GM12878 (cell line): ENCODE data around the gene MTMR10. TPM values are rescaled to one million over a fixed set of nuclear protein-coding genes. Genes with fewer than 3 reads are reported as not detected.

ENCODE experiments used
- ATAC-seq: fragments of 200-7000 bp; cut with Tn5 transposase; 3 replicates; pipeline ENCODE4 v1.9.1; 2020; ENCODE audit warnings: mild to moderate bottlenecking, moderate library complexity
- BruUV-seq: library from RNA; stranded (reverse); fragments of 400-500 nt; replicated peaks from 2 replicates; lab custom pipeline; 2021; lab: Mats Ljungman, UMichigan
- CTCF ChIA-PET: fragments of 300-600 bp; sonication (Branson Sonifier 250); formaldehyde crosslinking; extraction: SDS; loops from one replicate; lab custom pipeline; 2021; ENCODE audit warnings: inconsistent platforms; lab: Yijun Ruan, JAX
- POLR2A ChIA-PET: fragments of 350-600 bp; formaldehyde crosslinking; extraction: SDS; loops from one replicate; lab custom pipeline; 2021; ENCODE audit warnings: inconsistent platforms; lab: Charles Lee
- RAD21 ChIA-PET: fragments of 300-600 bp; sonication (Branson Sonifier 250); formaldehyde crosslinking; loops from one replicate; lab custom pipeline; 2023; ENCODE audit warnings: antibody characterized with exemption; ENCODE audit not compliant: unreplicated experiment; lab: Charles Lee
- SMC1A ChIA-PET: fragments of 300-600 bp; sonication (Branson Sonifier 250); formaldehyde crosslinking; loops from one replicate; lab custom pipeline; 2023; ENCODE audit not compliant: unreplicated experiment, uncharacterized antibody; lab: Charles Lee
- DNase-seq: peaks from one replicate; pipeline ENCODE4 v3.0.0-alpha.2; 2011; ENCODE audit warnings: low read depth, low spot score
- FAIRE-seq: peaks from 3 replicates; lab custom pipeline; 2011; peaks lifted over from hg19 to GRCh38; lab: Jason Lieb, UNC
- H2AFZ ChIP-seq: 2 replicates; pipeline ENCODE4 v1.6.0; 2011; ENCODE audit warnings: low read depth, low read length, control low read depth; ENCODE audit not compliant: control insufficient read depth
- H3K27ac ChIP-seq: 2 replicates; pipeline ENCODE4 v1.5.1; 2011; ENCODE audit warnings: control low read depth; ENCODE audit not compliant: control insufficient read depth, insufficient read depth
- H3K27me3 ChIP-seq, 2 experiments: replicated peaks in 1 of 2; 2 replicates each; pipeline versions ENCODE4 v1.6.0 to v1.6.1; 2011; ENCODE audit warnings: low read length in 1 of 2; ENCODE audit not compliant: control insufficient read depth in 2 of 2, insufficient read depth in 2 of 2
- H3K36me3 ChIP-seq, 2 experiments: 2 replicates each; pipeline ENCODE4 v1.5.1; 2011; ENCODE audit warnings: low read length in 1 of 2; ENCODE audit not compliant: control insufficient read depth in 2 of 2, insufficient read depth in 2 of 2
- H3K4me1 ChIP-seq: 2 replicates; pipeline ENCODE4 v1.6.1; 2011; ENCODE audit warnings: mild to moderate bottlenecking, low read length, moderate library complexity, mixed read lengths; ENCODE audit not compliant: control insufficient read depth, insufficient read depth
- H3K4me2 ChIP-seq: 2 replicates; pipeline ENCODE4 v1.6.0; 2011; ENCODE audit warnings: control low read depth; ENCODE audit not compliant: control insufficient read depth, insufficient read depth
- H3K4me3 ChIP-seq: fragments of 200-600 bp; sonication (generic); 2 replicates; pipeline ENCODE4 v1.5.1; 2016
- H3K79me2 ChIP-seq: 2 replicates; pipeline ENCODE4 v1.6.0; 2011; ENCODE audit warnings: low read length; ENCODE audit not compliant: control insufficient read depth, insufficient read depth
- H3K9ac ChIP-seq: 2 replicates; pipeline ENCODE4 v1.8.0; 2011; ENCODE audit warnings: low read length, control low read depth, mixed read lengths; ENCODE audit not compliant: control insufficient read depth, insufficient read depth
- H3K9me3 ChIP-seq: replicated peaks from 3 replicates; pipeline ENCODE4 v1.5.1; 2011; ENCODE audit warnings: mild to moderate bottlenecking, low read length; ENCODE audit not compliant: control insufficient read depth, insufficient read depth
- H4K20me1 ChIP-seq: 2 replicates; pipeline ENCODE4 v1.6.0; 2011; ENCODE audit not compliant: control insufficient read depth, insufficient read depth
- BCLAF1 ChIP-seq: fragments of 450-650 bp; IDR thresholded peaks from 2 replicates; pipeline ENCODE4 v1.6.1; 2017; ENCODE audit warnings: antibody characterized with exemption, mild to moderate bottlenecking, moderate library complexity
- CBX3 ChIP-seq: fragments of 200-600 bp; sonication (generic); IDR thresholded peaks from 2 replicates; pipeline ENCODE4 v1.6.1; 2016; ENCODE audit warnings: low read depth, borderline replicate concordance
- EED ChIP-seq: sonication (generic); IDR thresholded peaks from 2 replicates; pipeline ENCODE4 v1.6.1; 2016; ENCODE audit warnings: antibody characterized with exemption, low read depth
- EZH2 ChIP-seq: IDR thresholded peaks from 2 replicates; pipeline ENCODE4 v1.6.1; 2012; ENCODE audit warnings: low read depth, mild to moderate bottlenecking, control low read depth, inconsistent platforms, low read length, borderline replicate concordance; ENCODE audit not compliant: control insufficient read depth
- FOXK2 ChIP-seq: fragments of 450-650 bp; IDR thresholded peaks from 2 replicates; pipeline ENCODE4 v1.6.1; 2017; ENCODE audit warnings: mild to moderate bottlenecking, moderate library complexity
- HCFC1 ChIP-seq: fragments of 150-350 bp; IDR thresholded peaks from 2 replicates; pipeline ENCODE4 v1.6.1; 2014; ENCODE audit warnings: low read length
- IKZF2 ChIP-seq, 2 experiments: fragments of 450-650 bp; IDR thresholded peaks; 2 replicates each; pipeline ENCODE4 v1.6.1; 2017; ENCODE audit warnings: mild to moderate bottlenecking in 2 of 2, moderate library complexity in 2 of 2
- KAT2A ChIP-seq: conservative IDR thresholded peaks from 2 replicates; pipeline ENCODE4 v1.6.1; 2011; ENCODE audit warnings: low read depth, low read length; ENCODE audit not compliant: control insufficient read depth
- RELB ChIP-seq: fragments of 450-650 bp; IDR thresholded peaks from 2 replicates; pipeline ENCODE4 v1.6.1; 2017; ENCODE audit warnings: low read depth, mild to moderate bottlenecking, moderate library complexity
- SRF ChIP-seq, 2 experiments: IDR thresholded peaks; 2 replicates each; pipeline ENCODE4 v1.6.1; 2011; ENCODE audit warnings: low read depth in 2 of 2, low read length in 2 of 2, mild to moderate bottlenecking in 1 of 2, moderate library complexity in 1 of 2
- YY1 ChIP-seq: IDR thresholded peaks from 2 replicates; pipeline ENCODE4 v1.6.1; 2011; ENCODE audit warnings: low read depth, mild to moderate bottlenecking, low read length
- ZBTB40 ChIP-seq: fragments of 450-650 bp; IDR thresholded peaks from 2 replicates; pipeline ENCODE4 v1.6.1; 2016; ENCODE audit warnings: mild to moderate bottlenecking, moderate library complexity, borderline replicate concordance
- ZNF207 ChIP-seq: fragments of 450-650 bp; IDR thresholded peaks from 2 replicates; pipeline ENCODE4 v1.6.1; 2014; ENCODE audit warnings: antibody characterized with exemption, mild to moderate bottlenecking, borderline replicate concordance
- WGBS: methylation state at CpG from one replicate; pipeline ENCODE4 v1.1.6; 2016; ENCODE audit warnings: low lambda C conversion rate; ENCODE audit not compliant: insufficient replicate concordance, insufficient coverage; ENCODE audit errors: missing lambda C conversion rate; 5-methylcytosine and 5-hydroxymethylcytosine counted together
- in situ Hi-C: fragments of 300-500 bp; cut with MboI; formaldehyde crosslinking; loops from 9 replicates; pipeline ENCODE4 v1.14.3; 2018; ENCODE audit warnings: mixed read lengths
- intact Hi-C: fragments of 100-400 bp; cut with micrococcal nuclease; formaldehyde crosslinking; loops from one replicate; pipeline ENCODE4 v1.14.2; 2022; ENCODE audit not compliant: unreplicated experiment
- polyA plus RNA-seq, 11 experiments: library from polyadenylated mRNA; depleted of rRNA in 4 of 11; unstranded in 6 of 11; stranded (reverse) in 5 of 11; fragments of >200 nt; fragmentation: Nextera tagmentation in 4 of 11; fragmentation: Illumina TruSeq in 1 of 11; extraction: Ambion mirVana in 4 of 11; extraction: Trizol in 1 of 11; gene quantifications; 1 replicate in 1 of 11; 2 replicates in 10 of 11; pipeline versions ENCODE4 v1.2.1 to v1.2.3, GENCODE V29; 2011 to 2016; ENCODE audit warnings: inconsistent platforms in 2 of 11, missing spikeins in 2 of 11, low read depth in 1 of 11
- total RNA-seq, 4 experiments: library from RNA; depleted of rRNA in 3 of 4; stranded (reverse); fragments of >200 nt in 3 of 4; fragmentation: Illumina TruSeq in 1 of 4; extraction: Trizol in 1 of 4; gene quantifications; 2 replicates each; pipeline versions ENCODE4 v1.2.1 to v1.2.3, GENCODE V29; 2013 to 2021

MTMR10 gene
- total and polyA plus RNA-seq, 10 of the 15 experiments (the other 5 are each of a cell fraction or from before 2014, with no cell fraction given) = 1.9 to 13.6 (median 8.9) TPM

GRCh38 chr15:30984118-30984517 is 7.3 kb downstream of the MTMR10 start (continued):
- TF ChIP-seq ZBTB40 (no peak), EED (no peak), BCLAF1 (no peak)

GRCh38 chr15:30979457-30979856 is 12.0 kb downstream of the MTMR10 start:
- H2AFZ ChIP-seq = no peak overlapping the region
- RAD21 ChIA-PET = no interaction called here
- no peaks in the 10 kb centered on the region for H3K4me1 ChIP-seq
- no peak overlapping the region for H3K4me2 ChIP-seq
- H3K36me3 ChIP-seq = no peaks in the 10 kb centered on the region; a peak in 1 of 4 replicates
- no peak overlapping the region for H3K9ac ChIP-seq
- in situ Hi-C loops = no loop called here
- FAIRE-seq (no peak), DNase-seq (no peak), ATAC-seq (no peak)
- intact Hi-C loops = no loop called here
- H3K27ac ChIP-seq = no peak overlapping the region
- SMC1A ChIA-PET = interaction anchor here (1.0 to 1.6 kb wide), 2 partner anchors 18 to 22 kb away, joined by 3 to 4 read pairs; no protein-coding TSS in a partner anchor
- POLR2A ChIA-PET = interaction anchor here (0.7 kb wide), 1 partner anchor 381 kb away, joined by 3 read pairs; no protein-coding TSS in a partner anchor
- no TSS peak for BruUV-seq
- no peaks in the 10 kb centered on the region for H4K20me1 ChIP-seq
- H3K79me2 ChIP-seq = no peaks in the 10 kb centered on the region
- CTCF ChIA-PET = no interaction called here
- no peak overlapping the region for H3K4me3 ChIP-seq
- H3K27me3 ChIP-seq = no peaks in the 10 kb centered on the region
- H3K9me3 ChIP-seq = no peaks in the 10 kb centered on the region
- 82% methylated on average over 5 of the region's 5 CpGs for WGBS
- no peak for TF ChIP-seq EZH2
- TF ChIP-seq ZNF207 = no peak
- no peak for TF ChIP-seq YY1
- TF ChIP-seq FOXK2 = no peak
- no peak for TF ChIP-seq RELB
- no peak for TF ChIP-seq HCFC1
- no peak for TF ChIP-seq CBX3
- no peak for TF ChIP-seq IKZF2 (IDR thresholded peaks at IDR 0.05)
- no peak for TF ChIP-seq SRF (IDR thresholded peaks at IDR 0.05; ENCODE audit: low read depth in 2 of 2, low read length in 2 of 2)
- no peak for TF ChIP-seq KAT2A
